Endothelial cell of umbilical vein (primary cell): ENCODE measurements around the gene SLC38A8. TPM values are rescaled to one million over a fixed set of nuclear protein-coding genes. Genes with fewer than 3 reads are reported as not detected.

ENCODE experiments used
- BruUV-seq: library from RNA; stranded (reverse); fragments of 400-500 nt; replicated peaks from 2 replicates; lab custom pipeline; 2021; lab: Mats Ljungman, UMichigan
- CTCF ChIA-PET: fragments of 300-600, 350-600 bp; sonication (Branson Sonifier 250); formaldehyde crosslinking; loops from one replicate; lab custom pipeline; 2021; ENCODE audit warnings: antibody characterized with exemption, inconsistent platforms; lab: Charles Lee
- POLR2A ChIA-PET: fragments of 300-600, 350-600 bp; sonication (Branson Sonifier 250); formaldehyde crosslinking; loops from one replicate; lab custom pipeline; 2021; ENCODE audit warnings: antibody characterized with exemption, inconsistent platforms; lab: Charles Lee
- DNase-seq: peaks from one replicate; pipeline ENCODE4 v3.0.0-alpha.2; 2011; ENCODE audit warnings: low read depth, low spot score
- FAIRE-seq: peaks from 2 replicates; lab custom pipeline; 2011; peaks lifted over from hg19 to GRCh38; lab: Jason Lieb, UNC
- H2AFZ ChIP-seq: 2 replicates; pipeline ENCODE4 v1.6.0; 2012; ENCODE audit warnings: low read depth, low read length, control low read depth, inconsistent platforms
- H3K27ac ChIP-seq: 2 replicates; pipeline ENCODE4 v1.5.1; 2011; ENCODE audit warnings: low read depth, mild to moderate bottlenecking, control low read depth, low read length, moderate library complexity; ENCODE audit not compliant: insufficient read depth
- H3K27me3 ChIP-seq, 2 experiments: 2 replicates each; pipeline versions ENCODE4 v1.6.0 to v1.6.1; 2011; ENCODE audit warnings: low read length in 2 of 2, mixed read lengths in 1 of 2; ENCODE audit not compliant: control insufficient read depth in 2 of 2, insufficient read depth in 2 of 2
- H3K36me3 ChIP-seq, 2 experiments: 2 replicates in 1 of 2; 3 replicates in 1 of 2; pipeline ENCODE4 v1.5.1; 2011; ENCODE audit warnings: low read length in 2 of 2, mild to moderate bottlenecking in 1 of 2, moderate library complexity in 1 of 2; ENCODE audit not compliant: control insufficient read depth in 2 of 2, insufficient read depth in 2 of 2; ENCODE audit errors: extremely low read depth in 1 of 2
- H3K4me1 ChIP-seq: 3 replicates; pipeline ENCODE4 v1.5.1; 2011; ENCODE audit warnings: mild to moderate bottlenecking, low read length; ENCODE audit not compliant: control insufficient read depth, insufficient read depth; ENCODE audit errors: extremely low read depth
- H3K4me2 ChIP-seq: 2 replicates; pipeline ENCODE4 v1.6.1; 2011; ENCODE audit warnings: low read length, control low read depth, mixed read lengths; ENCODE audit not compliant: insufficient read depth
- H3K4me3 ChIP-seq, 3 experiments: fragments of 200-600 bp in 1 of 3; sonication (generic), shearing (Covaris generic) in 1 of 3; replicated peaks in 1 of 3; 2 replicates each; pipeline ENCODE4 v1.5.1; 2011 to 2016; ENCODE audit warnings: control low read depth in 3 of 3, low read length in 3 of 3, mild to moderate bottlenecking in 2 of 3, inconsistent platforms in 1 of 3, low read depth in 1 of 3, moderate library complexity in 1 of 3; ENCODE audit not compliant: insufficient read depth in 1 of 3
- H3K79me2 ChIP-seq: 2 replicates; pipeline ENCODE4 v1.6.0; 2012; ENCODE audit warnings: low read length, inconsistent platforms; ENCODE audit not compliant: control insufficient read depth, insufficient read depth
- H3K9ac ChIP-seq: replicated peaks from 2 replicates; pipeline ENCODE3; 2011; ENCODE audit warnings: low read length, control low read depth; ENCODE audit not compliant: insufficient read depth; ENCODE audit errors: extremely low read depth
- H3K9me1 ChIP-seq: replicated peaks from 3 replicates; pipeline ENCODE4 v1.6.0; 2011; ENCODE audit warnings: mild to moderate bottlenecking, low read length; ENCODE audit not compliant: control insufficient read depth, insufficient read depth; ENCODE audit errors: extremely low read depth
- H3K9me3 ChIP-seq: replicated peaks from 2 replicates; pipeline ENCODE4 v1.5.1; 2012; ENCODE audit warnings: low read length, inconsistent platforms; ENCODE audit not compliant: control insufficient read depth, insufficient read depth
- H4K20me1 ChIP-seq: replicated peaks from 2 replicates; pipeline ENCODE3; 2011; ENCODE audit warnings: mild to moderate bottlenecking, low read length; ENCODE audit not compliant: control insufficient read depth, insufficient read depth; ENCODE audit errors: extremely low read depth
- CTCF ChIP-seq, 2 donors: IDR thresholded peaks; 1 replicate in 1 of 2; 2 replicates in 1 of 2; pipeline ENCODE4 v1.5.1; 2011; ENCODE audit warnings: low read length in 2 of 2, mild to moderate bottlenecking in 2 of 2, moderate library complexity in 2 of 2, control low read depth in 1 of 2, inconsistent platforms in 1 of 2, low read depth in 1 of 2; ENCODE audit not compliant: insufficient read depth in 1 of 2; ENCODE audit errors: extremely low read depth in 1 of 2
- EZH2 ChIP-seq: IDR thresholded peaks from 2 replicates; pipeline ENCODE4 v1.6.1; 2012; ENCODE audit warnings: borderline replicate concordance, low read depth, mild to moderate bottlenecking, moderate library complexity, low read length, inconsistent platforms; ENCODE audit not compliant: severe bottlenecking
- FOS ChIP-seq: IDR thresholded peaks from 2 replicates; pipeline ENCODE4 v1.6.1; 2011; ENCODE audit warnings: mild to moderate bottlenecking, low read length, moderate library complexity, borderline replicate concordance; ENCODE audit not compliant: insufficient read depth
- GATA2 ChIP-seq: IDR thresholded peaks from 2 replicates; pipeline ENCODE4 v1.7.0; 2011; ENCODE audit warnings: low read depth, mild to moderate bottlenecking, moderate library complexity, mixed read lengths, low read length; ENCODE audit not compliant: insufficient read length, insufficient read depth
- JUN ChIP-seq: IDR thresholded peaks from 2 replicates; pipeline ENCODE4 v1.6.1; 2011; ENCODE audit warnings: borderline replicate concordance, low read depth; ENCODE audit not compliant: insufficient read length, insufficient read depth
- MAX ChIP-seq: IDR thresholded peaks from 2 replicates; pipeline ENCODE4 v1.6.1; 2011; ENCODE audit not compliant: insufficient read depth, insufficient read length
- MYC ChIP-seq: IDR thresholded peaks from one replicate; pipeline ENCODE4 v1.6.1; 2011; ENCODE audit warnings: mild to moderate bottlenecking, low read depth, low read length
- POLR2A ChIP-seq: IDR thresholded peaks from 2 replicates; pipeline ENCODE4 v1.6.1; 2012; ENCODE audit warnings: low read depth, mild to moderate bottlenecking, control low read depth, low read length
- POLR2AphosphoS5 ChIP-seq: IDR thresholded peaks from 2 replicates; pipeline ENCODE4 v1.6.1; 2012; ENCODE audit warnings: low read depth, mild to moderate bottlenecking, control low read depth, low read length, moderate library complexity; ENCODE audit not compliant: insufficient read depth
- dilution Hi-C: fragments of 300-500 bp; cut with MboI; formaldehyde crosslinking; loops from one replicate; pipeline ENCODE4 v1.15.0; 2019; ENCODE audit warnings: low sequenced_read_pairs; ENCODE audit not compliant: extremely low pct_ligation_motif_present
- intact Hi-C: fragments of 100-400 bp; cut with micrococcal nuclease; formaldehyde crosslinking; loops from one replicate; pipeline ENCODE4 v1.10.0; 2022
- polyA plus RNA-seq, 4 experiments: library from polyadenylated mRNA; depleted of rRNA in 3 of 4; stranded (reverse) in 3 of 4; unstranded in 1 of 4; fragments of >200 nt; gene quantifications; 2 replicates each; pipeline versions ENCODE4 v1.2.1 to v1.2.3, GENCODE V29; 2011 to 2012; ENCODE audit warnings: missing spikeins in 1 of 4
- total RNA-seq: library from RNA; stranded (reverse); gene quantifications from 2 replicates; pipeline ENCODE4 v1.2.3, GENCODE V29; 2021

SLC38A8 gene
- total and polyA plus RNA-seq, 2 donors (not counting 3 experiments of a cell fraction or from before 2014, with no cell fraction given) = not detected

GRCh38 chr16:84058664-84059063 lies 16.1 kb upstream of the SLC38A8 start:
- intact Hi-C loops = no loop called here
- Histone ChIP-seq H2AFZ (no peak overlapping the region), H3K27ac (no peak overlapping the region), H3K4me1 (peaks cover 7% of the 10 kb centered on the region), H3K9ac (no peak overlapping the region), H4K20me1 (no peaks in the 10 kb centered on the region), H3K4me2 (no peak overlapping the region), H3K9me3 (no peaks in the 10 kb centered on the region), H3K27me3 (no peaks in the 10 kb centered on the region), H3K4me3 (no peak overlapping the region), H3K36me3 (peaks cover 3 to 42% of the 10 kb centered on the region in 2 experiments), H3K79me2 (no peaks in the 10 kb centered on the region), H3K9me1 (no peaks in the 10 kb centered on the region)
- DNase-seq = no peak
- ChIA-PET POLR2A (no interaction called here), CTCF (interaction anchor here (0.7 to 1.7 kb wide), 3 partner anchors 26 to 128 kb away, joined by 3 to 4 read pairs (median 3); partner anchors contain the start of gene TAF1C)
- dilution Hi-C loops = no loop called here
- TF ChIP-seq JUN (no peak), CTCF (IDR thresholded peaks at IDR 0.05; ENCODE audit: extremely low read depth in 1 of 2, insufficient read depth in 1 of 2, low read depth in 1 of 2, low read length in 2 of 2) (no peak), MAX (no peak), MYC (no peak), POLR2AphosphoS5 (no peak)
- BruUV-seq = no TSS peak
- FAIRE-seq = no peak

- intact Hi-C loops = no loop called here
- H3K4me2 ChIP-seq = no peak overlapping the region
- H3K27ac ChIP-seq = no peak overlapping the region
- POLR2A ChIA-PET = no interaction called here
- TF ChIP-seq POLR2A (no peak), POLR2AphosphoS5 (no peak), CTCF (IDR thresholded peaks at IDR 0.05; ENCODE audit: extremely low read depth in 1 of 2, insufficient read depth in 1 of 2, low read depth in 1 of 2, low read length in 2 of 2) (no peak), FOS (no peak), MYC (no peak), EZH2 (no peak), JUN (no peak), GATA2 (no peak), MAX (no peak)
- H3K9ac ChIP-seq = no peak overlapping the region
- H3K9me3 ChIP-seq = no peaks in the 10 kb centered on the region
- peaks cover 6 to 45% of the 10 kb centered on the region in 2 experiments for H3K36me3 ChIP-seq
- no peaks in the 10 kb centered on the region for H3K27me3 ChIP-seq
- no TSS peak for BruUV-seq
- no peaks in the 10 kb centered on the region for H3K79me2 ChIP-seq
- H3K9me1 ChIP-seq = no peaks in the 10 kb centered on the region
- dilution Hi-C loops = no loop called here
- no peaks in the 10 kb centered on the region for H4K20me1 ChIP-seq
- CTCF ChIA-PET = interaction anchor here (0.7 to 1.7 kb wide), 5 partner anchors 8 to 129 kb away, joined by 3 to 4 read pairs (median 3); partner anchors contain the start of gene TAF1C
- no peak overlapping the region for H3K4me3 ChIP-seq
- peaks cover 4% of the 10 kb centered on the region for H3K4me1 ChIP-seq
- FAIRE-seq = no peak
- no peak for DNase-seq
- no peak overlapping the region for H2AFZ ChIP-seq
Measured at GRCh38 chr16:84058211-84058610, 15.6 kb upstream of the SLC38A8 start.
